A172 (cell line): ENCODE measurements around the gene ABCB7. TPM values are rescaled to one million over a fixed set of nuclear protein-coding genes. Genes with fewer than 3 reads are reported as not detected.
"Not testable (repeated sequence)": the region's sequence is repeated elsewhere in the genome, so short reads cannot be mapped to it uniquely, and the experiment has no call there.

Experiments
- DNase-seq: peaks from one replicate; pipeline ENCODE4 v3.0.0-alpha.2; 2015; ENCODE audit warnings: low spot score
- total RNA-seq: library from RNA; depleted of rRNA; stranded (reverse); fragments of >200 nt; shearing (Covaris generic); gene quantifications from 2 replicates; pipeline ENCODE4 v1.2.3, GENCODE V29; 2014; rRNA removed

The ABCB7 gene
- total RNA-seq, 1 experiment from 2014 or later: 23.1 TPM

GRCh38 chrX:75106772-75107171 lies 49.3 kb downstream of the ABCB7 start:
- DNase-seq: no peak

GRCh38 chrX:75096331-75096730 lies 59.8 kb downstream of the ABCB7 start:
- no peak for DNase-seq

- DNase-seq: no peak
These were observed 69.3 kb downstream of the ABCB7 start for GRCh38 chrX:75086731-75087195.

- DNase-seq: no peak
These were observed 71.3 kb downstream of the ABCB7 start for GRCh38 chrX:75084757-75085156.

- no peak for DNase-seq
These were observed 79.7 kb downstream of the ABCB7 start for GRCh38 chrX:75076429-75076828.

GRCh38 chrX:75074475-75074874 lies 81.6 kb downstream of the ABCB7 start:
- no peak for DNase-seq

- no peak for DNase-seq
These were observed 84.7 kb downstream of the ABCB7 start for GRCh38 chrX:75071334-75071733.

GRCh38 chrX:75067931-75068330 lies 88.2 kb downstream of the ABCB7 start:
- DNase-seq: no peak

GRCh38 chrX:75061701-75062100 lies 94.4 kb downstream of the ABCB7 start:
- no peak for DNase-seq

GRCh38 chrX:75051047-75051446 lies 105.0 kb downstream of the ABCB7 start:
- no peak for DNase-seq

- DNase-seq: no peak
These were observed 110.7 kb downstream of the ABCB7 start for GRCh38 chrX:75045369-75045768.

GRCh38 chrX:75044142-75044541 lies 111.9 kb downstream of the ABCB7 start:
- not testable (repeated sequence) for DNase-seq

GRCh38 chrX:75038925-75039324 lies 117.2 kb downstream of the ABCB7 start:
- peak; percentile 1 for DNase-seq

Other genes with a start within 250 kb of the ABCB7 start
- not detected in 2 replicates for gene NEXMIF, start 230.8 kb downstream of the ABCB7 start, total RNA-seq
- 16.6 and 20.3 TPM in 2 replicates for gene UPRT, start 117.8 kb upstream of the ABCB7 start, total RNA-seq